H1 (cell line): ENCODE measurements around the gene DYRK1A. TPM values are rescaled to one million over a fixed set of nuclear protein-coding genes. Genes with fewer than 3 reads are reported as not detected.

ENCODE experiments used
- CEBPB ChIP-seq: IDR thresholded peaks from 2 replicates; pipeline ENCODE4 v1.6.1; 2012; ENCODE audit warnings: low read depth, low read length
- CHD2 ChIP-seq: IDR thresholded peaks from 2 replicates; pipeline ENCODE4 v1.6.1; 2012; ENCODE audit warnings: low read length, improper control_type of control experiment
- EZH2 ChIP-seq: fragments of 200-600 bp; sonication (generic); IDR thresholded peaks from 2 replicates; pipeline ENCODE4 v1.7.1; 2012; ENCODE audit warnings: low read depth, mild to moderate bottlenecking, moderate library complexity, low read length, inconsistent platforms; ENCODE audit not compliant: severe bottlenecking
- FOSL1 ChIP-seq: IDR thresholded peaks from 2 replicates; pipeline ENCODE4 v1.6.1; 2011; ENCODE audit warnings: mild to moderate bottlenecking, low read depth, low read length, moderate library complexity; ENCODE audit not compliant: insufficient read depth
- TCF12 ChIP-seq: IDR thresholded peaks from 2 replicates; pipeline ENCODE4 v1.6.1; 2011; ENCODE audit warnings: low read depth, mild to moderate bottlenecking, low read length
- TEAD4 ChIP-seq: IDR thresholded peaks from 2 replicates; pipeline ENCODE4 v1.6.1; 2012; ENCODE audit warnings: low read depth, low read length, inconsistent platforms, mixed read lengths
- USF2 ChIP-seq: IDR thresholded peaks from 2 replicates; pipeline ENCODE4 v1.6.1; 2011; ENCODE audit warnings: low read length, improper control_type of control experiment
- polyA plus RNA-seq, 7 experiments: library from polyadenylated mRNA; depleted of rRNA in 3 of 7; stranded (reverse) in 5 of 7; unstranded in 2 of 7; fragments of >200 nt in 5 of 7; fragments of 200-250 nt in 2 of 7; gene quantifications; 1 replicate in 5 of 7; 2 replicates in 1 of 7; 4 replicates in 1 of 7; pipeline versions ENCODE4 v1.2.1 to v1.2.3, GENCODE V29; 2011 to 2013; ENCODE audit warnings: missing spikeins in 2 of 7, mixed read lengths in 2 of 7
- total RNA-seq: library from RNA; stranded (reverse); fragmentation: NEBNext Ultra II Directional; extraction: Animal tissue kit (Norgen Biotek cat#: 25700); gene quantifications from 2 replicates; pipeline ENCODE4 v1.2.1, GENCODE V29; 2021

DYRK1A gene
- total and polyA plus RNA-seq, 2 of the 8 experiments (the other 6 are each of a cell fraction or from before 2014, with no cell fraction given), result 61.1 to 62.2 TPM

- TF ChIP-seq USF2 (no peak), EZH2 (no peak), FOSL1 (no peak), CHD2 (no peak), TCF12 (no peak), CEBPB (no peak), TEAD4 (no peak)
These were observed 17.9 kb upstream of the DYRK1A start (continued) for GRCh38 chr21:37348664-37349063.
